Measurements from ENCODE around the gene SSB.
A peak's percentile ranks its signal among the peaks of the same experiment; 100 is the strongest.
"Not testable (repeated sequence)": the region's sequence is repeated elsewhere in the genome, so short reads cannot be mapped to it uniquely, and the experiment has no call there.

SSB gene

DNA sequence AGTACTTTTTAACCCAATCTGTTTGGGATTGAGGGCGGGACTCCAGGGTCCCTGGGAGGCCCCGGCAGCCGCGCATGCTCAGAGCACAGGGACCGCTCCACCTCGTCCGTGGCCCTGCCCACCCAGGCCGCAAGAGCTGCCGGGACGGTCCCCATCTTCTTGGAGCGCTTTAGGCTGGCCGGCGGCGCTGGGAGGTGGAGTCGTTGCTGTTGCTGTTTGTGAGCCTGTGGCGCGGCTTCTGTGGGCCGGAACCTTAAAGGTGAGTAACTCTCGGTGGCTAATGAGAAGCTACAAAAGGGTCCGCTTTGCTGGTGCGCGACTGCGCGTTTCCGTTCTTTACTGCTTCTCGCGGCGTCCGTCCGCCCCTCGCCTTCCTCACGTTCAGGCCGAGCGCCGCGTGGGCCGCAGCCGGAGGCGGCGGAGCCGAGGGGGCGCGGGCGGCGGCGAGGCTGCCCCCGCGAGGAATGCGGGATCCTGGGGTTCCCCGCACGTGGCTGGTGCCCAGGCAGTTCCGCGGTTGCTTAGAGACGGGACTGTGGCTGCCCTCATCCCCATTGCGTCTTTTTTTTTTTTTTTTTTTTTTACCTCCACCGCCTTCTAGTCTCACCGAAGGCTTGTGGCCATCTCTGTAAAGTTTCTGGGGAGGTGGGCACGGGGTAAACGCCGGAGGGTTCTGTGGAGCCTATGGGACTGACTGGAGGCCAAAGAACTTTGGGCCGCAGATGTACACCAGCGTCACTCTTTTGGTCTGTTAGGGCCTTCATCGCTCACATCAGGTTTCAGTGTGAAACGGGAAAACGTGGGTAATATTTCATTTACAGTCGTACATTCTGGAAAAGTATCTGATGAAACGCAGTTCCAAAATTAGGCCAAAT lies at the start of gene SSB:
Gene SSB (plus strand): TSS at position 154 of the 875 bp plus-strand sequence. CDS start 2,090 bp downstream, outside the sequence.
- peak; percentile 79 to 94 for DNase-seq (ENCODE audit: low read depth in 1 of 2, low spot score in 1 of 2)

DNA sequence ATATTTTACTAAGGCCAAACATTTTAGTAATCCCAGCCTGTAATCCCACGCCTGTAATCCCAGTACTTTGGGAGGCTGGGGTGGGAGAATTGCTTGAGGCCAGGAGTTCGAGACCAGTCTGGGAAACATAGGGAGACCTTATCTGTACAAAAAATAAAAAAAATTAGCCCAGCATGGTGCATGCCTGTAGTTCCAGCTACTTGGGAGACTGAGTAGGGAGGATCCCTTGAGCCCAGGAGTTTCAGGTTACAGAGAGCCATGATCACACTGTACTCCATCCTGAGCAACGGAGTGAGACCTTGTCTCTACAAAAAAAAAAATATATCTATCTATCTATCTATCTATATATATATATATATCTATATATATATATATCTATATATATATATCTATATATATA lies 45.9 kb upstream of the SSB start:
- DNase-seq (ENCODE audit: low read depth in 1 of 2, low spot score in 1 of 2) = no peak

- DNase-seq (ENCODE audit: low read depth in 1 of 2, low spot score in 1 of 2) = no peak
These were observed 43.4 kb upstream of the SSB start for GRCh38 chr2:169755083-169755870.

GRCh38 chr2:169756342-169756741 lies 42.3 kb upstream of the SSB start:
- DNase-seq (ENCODE audit: low read depth in 1 of 2, low spot score in 1 of 2) = no peak

- no peak for DNase-seq (ENCODE audit: low read depth in 1 of 2, low spot score in 1 of 2)
These were observed 41.3 kb upstream of the SSB start for GRCh38 chr2:169757356-169757755.

DNA sequence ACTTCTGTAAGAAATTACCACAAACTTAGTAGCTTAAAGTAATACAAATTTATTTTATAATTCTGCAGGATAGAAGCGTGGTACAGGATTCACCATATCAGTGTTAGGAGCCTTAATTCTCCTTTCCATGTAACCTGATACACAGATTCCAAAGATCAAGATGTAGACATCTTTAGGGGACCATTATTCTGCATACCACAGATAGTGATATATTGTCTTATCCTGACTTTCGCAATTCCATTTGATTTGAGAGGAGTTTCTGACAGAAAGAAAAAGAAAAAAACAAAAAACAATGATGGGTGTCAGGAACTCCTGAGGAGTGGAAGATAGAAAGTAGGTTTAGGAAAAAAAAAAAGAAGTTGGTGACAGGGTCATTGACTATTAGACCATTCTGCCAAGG lies 40.9 kb upstream of the SSB start:
- no peak for DNase-seq (ENCODE audit: low read depth in 1 of 2, low spot score in 1 of 2)

GRCh38 chr2:169759987-169760386 lies 38.7 kb upstream of the SSB start:
- no peak for DNase-seq (ENCODE audit: low read depth in 1 of 2, low spot score in 1 of 2)

GRCh38 chr2:169760798-169761197 lies 37.9 kb upstream of the SSB start:
- not testable (repeated sequence) for DNase-seq (ENCODE audit: low read depth in 1 of 2, low spot score in 1 of 2)

DNA sequence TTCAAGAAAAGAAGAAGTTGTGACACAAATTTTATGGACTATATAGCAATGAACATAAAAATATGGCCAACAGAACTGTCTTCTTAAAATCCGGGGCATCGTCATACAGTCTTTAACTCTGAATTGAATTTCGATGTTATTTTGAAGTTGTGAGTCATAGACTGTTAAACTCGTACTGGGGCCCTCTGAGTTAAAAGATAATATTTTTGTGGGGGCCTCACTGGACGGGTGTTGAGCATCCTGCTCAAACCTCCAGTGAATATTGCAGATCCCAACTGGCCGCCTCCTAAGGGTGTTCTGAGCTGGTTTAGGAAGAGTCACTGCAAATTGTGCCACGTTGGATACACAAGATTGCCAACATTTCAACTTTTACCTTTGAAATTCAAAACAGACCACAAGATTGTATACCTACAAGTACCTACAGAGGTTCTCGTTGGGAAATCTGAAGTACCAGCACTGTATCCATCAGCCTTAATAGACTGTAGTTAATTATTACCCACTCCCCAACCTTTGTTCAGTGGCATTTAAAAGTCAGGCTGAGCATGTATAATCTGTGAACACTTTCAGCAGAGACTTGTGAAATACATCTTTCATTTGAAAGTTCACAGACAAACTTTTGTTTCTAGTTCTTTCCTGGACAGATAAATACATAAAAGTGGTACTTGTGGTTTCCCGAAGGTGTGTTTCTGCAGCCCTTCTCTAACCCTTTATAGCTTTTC lies 37.3 kb upstream of the SSB start:
- no peak for DNase-seq (ENCODE audit: low read depth in 1 of 2, low spot score in 1 of 2)

DNA sequence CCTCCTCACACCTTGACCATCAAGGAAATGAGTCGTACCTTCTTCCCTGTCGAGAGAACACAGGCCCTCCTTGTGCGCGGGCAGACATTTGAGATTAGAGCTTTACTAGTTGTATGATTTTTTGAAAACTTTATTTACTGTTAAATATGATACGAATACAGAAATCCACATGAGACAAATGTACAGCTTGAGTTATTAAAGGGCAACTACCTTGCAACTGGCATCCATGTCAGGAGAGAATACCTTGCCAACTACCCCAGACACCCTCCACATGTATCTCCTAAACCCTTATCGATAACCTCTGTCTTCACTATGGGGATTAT lies 36.7 kb upstream of the SSB start:
- no peak for DNase-seq (ENCODE audit: low read depth in 1 of 2, low spot score in 1 of 2)

DNA sequence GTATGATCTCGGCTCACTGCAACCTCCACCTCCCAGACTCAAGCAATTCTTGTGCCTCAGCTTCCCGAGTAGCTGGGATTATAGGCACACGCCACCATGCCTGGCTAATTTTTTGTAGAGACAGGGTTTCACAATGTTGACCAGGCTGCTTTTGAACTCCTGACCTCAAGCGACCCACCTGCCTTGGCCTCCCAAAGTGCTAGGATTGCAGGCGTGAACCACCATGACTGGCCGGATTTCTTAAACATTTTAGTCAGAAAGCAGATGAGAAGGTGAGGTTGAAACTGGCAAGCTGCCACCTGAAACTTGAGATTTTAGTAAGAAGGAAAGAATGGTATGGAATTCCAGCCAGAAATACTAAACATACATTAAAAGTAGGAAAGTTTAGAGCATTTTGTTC lies 33.1 kb upstream of the SSB start:
- DNase-seq (ENCODE audit: low read depth in 1 of 2, low spot score in 1 of 2) = no peak

DNA sequence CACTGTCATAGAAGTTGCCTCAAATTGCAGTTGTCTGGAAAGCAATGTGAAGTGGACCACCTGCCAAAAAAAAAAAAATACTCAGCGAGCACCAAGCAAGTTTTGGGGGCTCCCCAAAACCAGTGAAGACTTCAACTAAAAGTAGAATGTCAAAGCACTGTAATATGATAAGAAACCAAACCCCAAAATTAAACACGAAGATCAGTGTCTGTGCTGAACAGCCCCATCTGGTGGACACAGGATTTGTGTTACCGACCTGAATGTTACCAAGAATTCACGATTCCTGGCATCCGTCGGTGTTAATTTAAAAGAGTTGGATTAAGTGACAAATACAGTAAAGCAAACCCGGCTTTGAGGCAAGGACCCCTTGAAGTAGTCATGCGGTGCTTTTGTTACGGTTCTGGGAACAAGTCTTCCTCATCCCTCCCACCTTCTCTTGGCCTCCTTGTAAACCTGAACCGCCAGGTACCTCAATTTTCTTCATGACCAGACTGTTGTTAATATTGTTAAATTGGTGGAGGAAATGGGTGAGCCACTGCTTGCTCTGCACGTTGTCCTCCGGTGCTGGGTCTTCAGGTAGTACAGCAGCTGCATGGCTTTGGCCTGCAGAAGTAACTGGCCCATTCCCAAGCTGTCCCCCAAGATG lies 31.3 kb upstream of the SSB start:
- peak; percentile 4 to 41 for DNase-seq (ENCODE audit: low read depth in 1 of 2, low spot score in 1 of 2)

- peak; percentile 4 to 7 for DNase-seq (ENCODE audit: low read depth in 1 of 2, low spot score in 1 of 2)
These were observed 30.2 kb upstream of the SSB start for GRCh38 chr2:169768262-169768995.

DNA sequence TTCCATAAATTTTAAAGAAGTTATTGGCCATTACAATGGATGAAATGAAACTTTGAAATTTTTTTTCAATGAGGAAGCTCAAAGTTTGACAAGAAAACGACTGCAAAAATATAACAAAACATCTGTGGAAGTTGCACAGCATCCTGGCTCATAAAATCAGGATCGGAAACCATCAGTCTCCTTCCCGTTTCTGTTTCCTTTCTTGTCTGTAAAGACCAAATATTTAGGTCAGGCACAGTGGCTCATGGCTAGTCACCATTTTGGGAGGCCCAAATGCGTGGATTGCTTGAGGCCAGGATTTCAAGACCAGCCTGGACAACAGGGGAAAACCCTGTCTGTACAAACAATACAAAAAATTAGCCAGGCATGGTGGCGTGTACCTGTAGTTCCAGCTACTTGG lies 27.6 kb upstream of the SSB start:
- DNase-seq (ENCODE audit: low read depth in 1 of 2, low spot score in 1 of 2) = no peak

GRCh38 chr2:169771612-169772011 lies 27.1 kb upstream of the SSB start:
- DNase-seq (ENCODE audit: low read depth in 1 of 2, low spot score in 1 of 2) = no peak

DNA sequence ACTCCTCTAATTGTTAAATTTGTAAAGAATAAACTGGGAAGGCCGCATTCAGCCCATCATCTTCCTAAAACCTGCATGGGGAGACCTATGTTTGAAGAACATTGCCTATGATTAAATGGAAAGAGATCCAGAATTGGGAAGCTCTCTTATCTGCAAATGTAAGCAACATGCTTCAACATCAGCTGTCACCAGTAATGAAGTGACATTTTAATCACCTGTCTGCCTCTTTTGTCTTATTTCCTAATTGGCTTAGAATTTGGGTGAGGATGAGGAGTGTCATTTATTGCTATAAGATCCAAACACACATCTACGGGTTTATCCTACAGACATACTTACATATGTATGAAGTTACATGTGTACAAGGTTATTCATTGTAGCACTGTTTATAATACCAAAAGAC lies 26.0 kb upstream of the SSB start:
- DNase-seq (ENCODE audit: low read depth in 1 of 2, low spot score in 1 of 2) = no peak

GRCh38 chr2:169775354-169775753 lies 23.3 kb upstream of the SSB start:
- no peak for DNase-seq (ENCODE audit: low read depth in 1 of 2, low spot score in 1 of 2)

DNA sequence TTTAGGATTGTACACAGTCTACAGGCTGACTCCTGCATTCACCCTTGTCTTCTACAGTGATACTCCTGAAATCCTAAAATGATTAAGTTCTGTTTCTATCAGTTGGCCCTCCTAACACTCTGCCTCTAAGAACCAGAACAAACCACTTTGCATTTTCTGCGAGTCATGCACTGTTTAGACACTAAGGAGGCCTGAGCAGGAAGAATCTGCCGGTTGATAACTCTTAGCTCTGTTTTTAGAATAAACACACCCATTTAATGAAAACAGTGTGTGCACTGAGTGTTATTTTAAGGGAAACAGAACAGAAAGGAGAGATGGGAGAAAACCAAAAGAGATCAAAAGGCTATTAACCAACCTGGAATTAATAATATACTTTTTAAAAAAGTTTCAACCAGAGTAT lies 22.9 kb upstream of the SSB start:
- DNase-seq (ENCODE audit: low read depth in 1 of 2, low spot score in 1 of 2) = no peak

GRCh38 chr2:169776252-169776761 lies 22.4 kb upstream of the SSB start:
- DNase-seq (ENCODE audit: low read depth in 1 of 2, low spot score in 1 of 2) = no peak

DNA sequence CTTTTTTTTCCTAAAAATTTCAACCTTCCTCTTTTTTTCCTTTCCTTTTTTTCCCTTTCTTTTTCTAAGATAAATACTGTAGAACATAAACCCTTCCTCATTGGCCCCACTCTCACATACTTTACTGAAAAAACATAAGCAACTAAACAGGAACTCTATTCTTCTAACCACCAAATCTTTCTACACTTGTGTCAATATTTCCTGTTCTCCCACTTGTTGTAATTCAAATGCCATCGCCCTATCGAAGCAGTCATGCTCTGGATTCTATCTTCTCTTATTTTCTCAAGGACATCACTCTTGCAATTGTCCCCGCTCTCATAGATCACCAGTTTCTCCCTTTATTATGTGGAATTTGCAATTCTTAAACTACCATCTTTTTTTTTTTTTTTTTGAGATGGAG lies 20.2 kb upstream of the SSB start:
- no peak for DNase-seq (ENCODE audit: low read depth in 1 of 2, low spot score in 1 of 2)
